ENCODE data around the gene PPM1H.

GRCh38 chr12:62700091-62700880, 234.7 kb downstream of the PPM1H start:
- TF ChIP-seq, protein P1, sequence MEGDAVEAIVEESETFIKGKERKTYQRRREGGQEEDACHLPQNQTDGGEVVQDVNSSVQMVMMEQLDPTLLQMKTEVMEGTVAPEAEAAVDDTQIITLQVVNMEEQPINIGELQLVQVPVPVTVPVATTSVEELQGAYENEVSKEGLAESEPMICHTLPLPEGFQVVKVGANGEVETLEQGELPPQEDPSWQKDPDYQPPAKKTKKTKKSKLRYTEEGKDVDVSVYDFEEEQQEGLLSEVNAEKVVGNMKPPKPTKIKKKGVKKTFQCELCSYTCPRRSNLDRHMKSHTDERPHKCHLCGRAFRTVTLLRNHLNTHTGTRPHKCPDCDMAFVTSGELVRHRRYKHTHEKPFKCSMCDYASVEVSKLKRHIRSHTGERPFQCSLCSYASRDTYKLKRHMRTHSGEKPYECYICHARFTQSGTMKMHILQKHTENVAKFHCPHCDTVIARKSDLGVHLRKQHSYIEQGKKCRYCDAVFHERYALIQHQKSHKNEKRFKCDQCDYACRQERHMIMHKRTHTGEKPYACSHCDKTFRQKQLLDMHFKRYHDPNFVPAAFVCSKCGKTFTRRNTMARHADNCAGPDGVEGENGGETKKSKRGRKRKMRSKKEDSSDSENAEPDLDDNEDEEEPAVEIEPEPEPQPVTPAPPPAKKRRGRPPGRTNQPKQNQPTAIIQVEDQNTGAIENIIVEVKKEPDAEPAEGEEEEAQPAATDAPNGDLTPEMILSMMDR (IDR thresholded peaks at IDR 0.05; ENCODE audit: low read depth, low read length, missing input control), result no peak
- TF ChIP-seq JUND (IDR thresholded peaks at IDR 0.05) (no peak), SP1 (IDR thresholded peaks at IDR 0.05) (no peak), REST (IDR thresholded peaks at IDR 0.05) (no peak), FOXA1 (IDR thresholded peaks at IDR 0.05) (no peak), RXRA (IDR thresholded peaks at IDR 0.05) (no peak), YY1 (IDR thresholded peaks at IDR 0.05) (no peak), MAX (IDR thresholded peaks at IDR 0.05) (no peak), GABPA (IDR thresholded peaks at IDR 0.05 in 1 of 2, conservative IDR thresholded peaks at IDR 0.05 in 1 of 2) (no peak), TAF1 (conservative IDR thresholded peaks at IDR 0.05) (no peak)
- TF ChIP-seq, protein P2, sequence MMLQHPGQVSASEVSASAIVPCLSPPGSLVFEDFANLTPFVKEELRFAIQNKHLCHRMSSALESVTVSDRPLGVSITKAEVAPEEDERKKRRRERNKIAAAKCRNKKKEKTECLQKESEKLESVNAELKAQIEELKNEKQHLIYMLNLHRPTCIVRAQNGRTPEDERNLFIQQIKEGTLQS (IDR thresholded peaks at IDR 0.05), result no peak

Measured in liver (tissue), 3 donors.